HTERT RPE-1 (cell line): ENCODE results near the gene NF2.

ENCODE experiments used
- in situ Hi-C: fragments of 300-500 bp; cut with MboI; formaldehyde crosslinking; loops from 4 replicates; pipeline ENCODE4 v1.14.3; 2020; ENCODE audit warnings: low sequenced_read_pairs

NF2 gene

DNA sequence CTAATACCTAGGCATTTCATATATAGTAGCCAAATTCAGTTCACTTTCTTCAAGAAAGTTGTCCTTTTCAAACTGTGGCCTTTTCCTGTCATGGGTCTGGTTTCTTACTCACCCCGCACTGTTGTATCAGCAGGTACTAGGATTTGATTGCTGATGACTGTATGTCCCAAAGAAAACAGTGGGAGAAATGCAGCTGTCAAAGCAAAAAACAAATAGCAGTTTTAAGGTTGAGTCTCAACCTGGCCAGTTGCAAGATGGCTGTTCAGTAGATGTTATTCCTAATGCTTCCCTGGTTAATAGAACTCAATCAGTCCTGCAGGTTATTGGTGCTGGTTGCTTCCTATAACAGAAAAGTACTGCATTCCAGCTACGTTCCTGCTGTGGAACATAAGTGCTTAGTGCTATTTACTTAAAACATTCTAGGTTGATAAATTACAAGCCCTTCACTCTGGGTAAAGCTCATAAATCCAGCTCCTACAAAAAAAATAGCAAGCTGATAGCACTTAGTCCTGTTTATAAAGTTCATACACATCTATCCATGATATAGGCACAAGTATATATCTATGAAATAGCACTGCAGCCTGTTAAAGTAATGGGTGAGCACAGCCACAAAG lies 26.6 kb downstream of the NF2 start:
- in situ Hi-C loops, result no loop called here

DNA sequence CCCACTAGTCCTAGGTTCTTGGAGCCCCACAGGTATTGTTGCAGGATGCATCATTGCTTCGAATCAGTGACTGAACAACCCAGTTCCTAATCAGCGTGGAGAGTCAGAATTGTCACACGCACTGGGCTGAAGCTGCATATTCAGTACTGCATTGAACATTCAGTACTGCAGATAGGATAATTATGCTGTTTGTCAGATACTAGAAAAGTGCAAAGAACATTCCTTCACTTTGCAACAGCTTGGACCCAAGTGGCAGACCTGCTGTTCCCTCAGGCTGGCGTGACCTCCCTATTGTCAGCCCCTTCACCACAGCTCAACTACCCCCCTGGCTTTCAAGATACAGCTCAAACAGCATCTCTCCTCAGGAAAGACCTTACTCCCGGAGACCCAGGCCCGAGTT lies 27.6 kb downstream of the NF2 start:
- in situ Hi-C loops, result no loop called here

DNA sequence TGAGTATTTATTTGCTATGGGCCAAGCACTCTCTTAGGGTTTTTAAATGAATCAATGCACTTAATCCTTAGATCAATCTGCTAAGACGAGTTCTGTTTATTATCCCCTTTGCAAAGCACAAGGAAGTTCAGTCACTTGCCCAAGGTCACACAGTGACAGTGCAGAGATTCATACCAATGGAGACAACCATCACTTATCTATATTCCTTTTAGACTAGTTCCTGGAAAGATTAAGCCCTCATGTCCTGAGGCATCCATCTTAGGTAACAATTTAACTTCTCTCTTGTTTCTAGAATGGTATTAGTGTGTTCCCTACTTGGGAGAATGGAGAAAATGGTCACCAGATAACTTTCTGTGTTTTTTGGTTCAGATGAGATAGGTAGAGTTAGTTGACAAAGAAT lies 28.3 kb downstream of the NF2 start:
- in situ Hi-C loops, result no loop called here

GRCh38 chr22:29632672-29633071 lies 29.2 kb downstream of the NF2 start:
- in situ Hi-C loops, result no loop called here

GRCh38 chr22:29633514-29634312 lies 30.3 kb downstream of the NF2 start:
- in situ Hi-C loops, result no loop called here

DNA sequence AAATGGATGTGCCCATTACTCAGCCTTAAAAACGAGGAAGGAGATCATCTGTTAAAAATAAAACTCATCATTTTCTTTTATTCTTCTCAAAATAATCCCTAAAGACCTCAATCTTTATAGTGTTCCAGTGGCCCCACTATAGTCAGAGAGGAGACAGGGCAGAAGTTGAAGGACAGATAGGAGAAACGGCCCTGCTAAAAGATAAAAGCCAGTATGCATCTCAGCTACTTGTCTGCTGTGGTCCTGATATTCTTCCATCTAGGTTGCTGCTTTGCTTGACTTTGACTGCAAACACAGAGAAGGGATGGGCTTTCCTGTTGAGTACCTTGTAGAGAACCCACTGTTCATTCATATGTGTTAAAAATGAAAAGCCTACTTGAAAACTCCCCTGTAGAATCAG lies 31.4 kb downstream of the NF2 start:
- in situ Hi-C loops, result no loop called here

GRCh38 chr22:29635734-29636357 lies 32.4 kb downstream of the NF2 start:
- in situ Hi-C loops, result no loop called here

DNA sequence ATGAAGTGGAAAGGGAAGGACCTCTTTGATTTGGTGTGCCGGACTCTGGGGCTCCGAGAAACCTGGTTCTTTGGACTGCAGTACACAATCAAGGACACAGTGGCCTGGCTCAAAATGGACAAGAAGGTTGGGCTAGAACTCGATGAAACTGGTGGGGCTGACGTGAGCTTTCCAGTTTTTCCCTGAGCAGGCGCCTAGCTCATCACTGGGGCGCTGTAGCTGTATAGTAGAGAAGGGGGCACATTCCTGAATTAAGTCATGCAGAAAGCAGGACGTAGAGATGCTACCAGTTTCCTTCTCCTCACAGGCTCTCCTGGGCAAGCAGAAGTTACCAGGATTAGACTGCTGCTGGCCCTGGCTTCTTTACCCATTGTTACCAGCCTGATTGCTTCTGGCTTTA lies 33.3 kb downstream of the NF2 start:
- in situ Hi-C loops, result no loop called here

GRCh38 chr22:29637181-29637580 lies 33.7 kb downstream of the NF2 start:
- in situ Hi-C loops, result no loop called here

GRCh38 chr22:29638678-29639077 lies 35.2 kb downstream of the NF2 start:
- in situ Hi-C loops, result no loop called here

GRCh38 chr22:29639096-29639495 lies 35.7 kb downstream of the NF2 start:
- in situ Hi-C loops, result no loop called here

GRCh38 chr22:29641042-29641699 lies 37.7 kb downstream of the NF2 start:
- in situ Hi-C loops, result no loop called here

GRCh38 chr22:29641700-29642330 lies 38.4 kb downstream of the NF2 start:
- in situ Hi-C loops, result no loop called here

DNA sequence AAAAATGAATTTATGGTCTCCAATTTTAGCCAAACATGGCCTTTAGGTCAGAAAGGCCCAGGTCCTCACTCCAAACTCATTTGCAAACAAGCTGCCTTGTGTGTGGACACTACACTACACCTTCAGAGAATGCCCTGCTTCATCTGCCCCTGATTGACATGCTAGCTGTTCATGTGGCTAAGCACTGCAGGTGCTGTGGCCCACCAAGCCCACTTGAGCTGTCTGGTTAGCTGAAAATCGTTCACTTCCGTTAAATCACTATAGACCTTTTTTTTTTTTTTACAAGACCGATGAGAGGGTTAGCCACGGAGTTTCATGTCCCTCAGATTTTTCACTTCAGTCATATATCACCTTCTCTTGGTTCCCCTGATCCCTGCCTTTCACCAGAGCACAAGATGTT lies 39.3 kb downstream of the NF2 start:
- in situ Hi-C loops, result no loop called here

DNA sequence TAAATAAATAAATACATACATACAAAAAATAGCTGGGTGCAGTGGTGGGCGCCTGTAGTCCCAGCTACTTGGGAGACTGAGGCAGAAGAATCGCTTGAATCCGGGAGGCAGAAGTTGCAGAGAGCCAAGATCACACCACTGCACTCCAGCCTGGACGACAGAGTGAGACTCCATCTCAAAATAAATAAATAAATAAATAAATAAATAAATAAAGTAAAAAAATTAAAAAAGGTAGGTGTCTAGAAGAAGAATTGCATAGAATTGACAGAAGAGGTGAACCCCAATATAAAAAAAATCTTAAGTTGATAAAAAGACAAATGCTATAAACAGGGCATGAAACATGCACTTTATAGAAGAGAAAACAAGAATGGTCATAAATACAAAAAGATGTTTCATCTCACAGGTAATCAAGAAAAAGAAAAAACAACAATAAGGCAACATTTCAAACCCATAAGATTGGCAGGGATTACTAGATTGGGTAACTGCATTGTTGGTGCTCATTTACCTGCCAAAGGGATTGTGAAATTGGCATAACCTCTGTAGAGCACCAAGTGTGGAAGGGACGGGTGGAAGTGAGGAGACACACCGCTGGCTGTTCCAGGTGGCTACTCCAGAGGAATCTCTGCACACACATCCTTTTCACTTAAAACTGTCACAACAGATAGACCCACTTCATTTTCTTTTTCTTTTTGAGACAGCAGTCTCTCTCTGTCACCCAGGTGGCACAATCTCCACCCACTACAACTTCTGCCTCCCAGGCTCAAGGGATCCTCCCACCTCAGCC lies 44.7 kb downstream of the NF2 start:
- in situ Hi-C loops, result no loop called here

DNA sequence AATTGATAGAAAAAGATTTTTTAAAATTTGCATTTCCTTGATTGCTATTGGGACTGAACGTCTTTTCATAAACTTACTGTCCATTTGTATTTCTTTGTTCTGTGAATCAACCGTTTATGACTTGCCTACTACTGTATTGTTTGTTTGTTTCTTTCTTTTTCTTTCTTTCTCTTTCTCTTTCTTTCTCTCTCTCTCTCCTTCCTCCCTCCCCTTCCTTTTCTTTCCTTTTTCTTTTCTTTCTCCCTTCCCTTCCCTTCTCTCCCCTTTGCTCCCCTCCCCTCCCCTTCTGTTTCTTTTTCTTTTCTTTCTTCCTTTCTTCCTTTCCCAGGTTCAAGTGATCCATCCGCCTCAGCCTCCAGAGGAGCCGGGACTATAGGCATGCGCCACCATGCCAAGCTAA lies 46.9 kb downstream of the NF2 start:
- in situ Hi-C loops, result no loop called here

GRCh38 chr22:29651652-29652051 lies 48.2 kb downstream of the NF2 start:
- in situ Hi-C loops, result no loop called here

- in situ Hi-C loops, result no loop called here
Measured at GRCh38 chr22:29654420-29654819, 51.0 kb downstream of the NF2 start.

DNA sequence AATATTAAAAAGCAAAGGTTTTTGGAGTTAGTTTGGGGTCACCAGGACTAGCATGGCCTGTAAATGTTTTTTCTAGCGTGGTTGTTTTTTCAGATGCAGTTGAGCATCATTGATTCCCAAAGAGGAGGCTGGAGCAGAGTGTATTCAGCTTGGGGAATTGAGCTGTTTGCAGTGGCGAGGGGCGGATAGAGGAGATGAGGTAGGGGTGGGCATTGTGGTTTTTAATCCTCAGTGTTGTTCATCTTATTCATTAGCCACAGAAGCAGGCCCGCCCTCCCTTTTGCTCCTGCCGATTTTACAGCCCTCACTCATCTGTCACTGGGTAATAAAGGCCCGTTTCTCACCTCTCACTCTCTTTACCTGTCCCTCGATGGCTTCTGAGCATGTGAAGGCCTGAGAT lies 51.4 kb downstream of the NF2 start:
- in situ Hi-C loops, result no loop called here

DNA sequence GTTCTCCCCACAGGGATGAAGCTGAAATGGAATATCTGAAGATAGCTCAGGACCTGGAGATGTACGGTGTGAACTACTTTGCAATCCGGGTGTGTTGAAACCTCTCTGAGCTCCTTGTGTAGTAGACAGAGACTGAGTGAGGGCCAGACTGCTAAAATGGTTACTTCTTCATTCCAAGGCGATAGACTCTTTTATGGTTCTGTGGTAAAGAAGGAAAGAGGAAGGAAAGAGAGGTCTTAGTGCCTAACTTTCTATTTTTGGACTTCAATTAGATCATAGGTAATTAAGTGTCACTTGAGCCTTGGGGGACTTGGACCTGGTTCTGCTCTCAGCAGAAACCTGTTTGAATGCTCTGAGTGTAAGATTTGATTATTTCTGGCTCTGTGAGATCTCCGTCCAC lies 54.7 kb downstream of the NF2 start:
- in situ Hi-C loops, result no loop called here

DNA sequence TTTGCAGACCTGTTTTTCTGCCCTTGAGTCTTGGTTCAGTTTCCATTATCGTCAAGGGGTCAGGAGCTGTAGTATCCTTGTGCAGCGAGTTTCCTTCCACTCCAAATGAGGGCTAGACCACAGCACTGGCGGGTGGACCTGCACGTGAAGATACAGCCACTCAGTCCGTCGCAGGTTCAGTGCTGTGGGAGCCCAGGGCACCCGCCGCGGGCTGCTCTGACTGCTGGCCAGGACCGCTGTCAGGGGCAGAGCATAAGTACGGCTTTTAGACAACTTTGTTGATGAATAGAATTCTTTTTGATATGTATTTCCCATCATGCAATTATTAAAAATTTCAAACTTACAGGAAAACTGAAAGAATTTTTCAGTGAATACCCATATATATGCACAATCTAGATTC lies 56.6 kb downstream of the NF2 start:
- in situ Hi-C loops, result no loop called here
